ENCODE measurements around the gene EMILIN2.
A peak's percentile ranks its signal among the peaks of the same experiment; 100 is the strongest.

Gene EMILIN2

GRCh38 chr18:2933995-2934394, 87.2 kb downstream of the EMILIN2 start:
- DNase-seq (ENCODE audit: extremely low read depth, low read depth) = no peak
- TF ChIP-seq, protein P1, sequence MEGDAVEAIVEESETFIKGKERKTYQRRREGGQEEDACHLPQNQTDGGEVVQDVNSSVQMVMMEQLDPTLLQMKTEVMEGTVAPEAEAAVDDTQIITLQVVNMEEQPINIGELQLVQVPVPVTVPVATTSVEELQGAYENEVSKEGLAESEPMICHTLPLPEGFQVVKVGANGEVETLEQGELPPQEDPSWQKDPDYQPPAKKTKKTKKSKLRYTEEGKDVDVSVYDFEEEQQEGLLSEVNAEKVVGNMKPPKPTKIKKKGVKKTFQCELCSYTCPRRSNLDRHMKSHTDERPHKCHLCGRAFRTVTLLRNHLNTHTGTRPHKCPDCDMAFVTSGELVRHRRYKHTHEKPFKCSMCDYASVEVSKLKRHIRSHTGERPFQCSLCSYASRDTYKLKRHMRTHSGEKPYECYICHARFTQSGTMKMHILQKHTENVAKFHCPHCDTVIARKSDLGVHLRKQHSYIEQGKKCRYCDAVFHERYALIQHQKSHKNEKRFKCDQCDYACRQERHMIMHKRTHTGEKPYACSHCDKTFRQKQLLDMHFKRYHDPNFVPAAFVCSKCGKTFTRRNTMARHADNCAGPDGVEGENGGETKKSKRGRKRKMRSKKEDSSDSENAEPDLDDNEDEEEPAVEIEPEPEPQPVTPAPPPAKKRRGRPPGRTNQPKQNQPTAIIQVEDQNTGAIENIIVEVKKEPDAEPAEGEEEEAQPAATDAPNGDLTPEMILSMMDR (IDR thresholded peaks at IDR 0.05; ENCODE audit: low read depth, low read length) = no peak

- TF ChIP-seq, protein P1 (IDR thresholded peaks at IDR 0.05; ENCODE audit: low read depth, low read length) = no peak
- no peak for DNase-seq (ENCODE audit: extremely low read depth, low read depth)
Observed at GRCh38 chr18:2935438-2936192, 88.8 kb downstream of the EMILIN2 start.

DNA sequence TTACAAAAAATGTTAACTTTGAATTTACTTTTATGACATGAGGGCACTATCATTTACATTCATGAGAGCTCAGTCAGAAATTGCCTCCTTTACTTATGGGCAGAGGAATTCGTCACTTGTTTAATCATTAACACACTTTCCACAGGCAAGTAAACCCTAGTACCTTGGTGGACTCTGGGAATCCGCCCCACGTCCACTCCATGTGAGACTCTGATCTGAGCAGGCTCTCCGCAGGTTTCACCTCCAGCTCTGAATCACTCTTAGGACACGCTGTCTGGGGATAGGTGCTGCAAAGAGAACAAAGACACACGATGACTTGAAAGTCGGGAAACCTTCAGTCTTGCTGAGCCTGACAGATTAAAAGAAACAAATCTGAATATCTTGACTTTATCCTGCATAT, 92.5 kb downstream of the EMILIN2 start:
- TF ChIP-seq, protein P1 (IDR thresholded peaks at IDR 0.05; ENCODE audit: low read depth, low read length) = no peak
- no peak for DNase-seq (ENCODE audit: extremely low read depth, low read depth)

GRCh38 chr18:2948038-2948437, 101.2 kb downstream of the EMILIN2 start:
- TF ChIP-seq, protein P1 (IDR thresholded peaks at IDR 0.05; ENCODE audit: low read depth, low read length) = peak; percentile 24
- no peak for DNase-seq (ENCODE audit: extremely low read depth, low read depth)

DNA sequence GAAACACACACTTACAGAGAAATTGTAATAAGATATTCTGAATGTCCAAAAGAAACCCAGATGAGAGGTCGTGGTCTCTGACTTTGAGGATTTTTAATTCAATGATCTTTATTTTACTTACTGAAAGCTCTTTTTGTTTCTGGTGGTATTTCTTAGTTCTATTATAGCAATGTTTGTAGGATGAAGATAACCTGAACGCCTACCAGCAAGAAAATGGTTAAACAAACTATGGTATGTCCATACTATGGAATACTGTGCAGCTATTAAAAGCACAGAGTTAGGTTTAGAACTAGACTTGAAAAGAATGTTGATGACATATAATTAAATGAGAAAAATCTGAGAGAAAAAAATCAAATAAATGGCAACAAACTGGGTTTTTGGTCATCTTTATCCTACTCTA, 105.8 kb downstream of the EMILIN2 start:
- TF ChIP-seq, protein P1 (IDR thresholded peaks at IDR 0.05; ENCODE audit: low read depth, low read length) = no peak

DNA sequence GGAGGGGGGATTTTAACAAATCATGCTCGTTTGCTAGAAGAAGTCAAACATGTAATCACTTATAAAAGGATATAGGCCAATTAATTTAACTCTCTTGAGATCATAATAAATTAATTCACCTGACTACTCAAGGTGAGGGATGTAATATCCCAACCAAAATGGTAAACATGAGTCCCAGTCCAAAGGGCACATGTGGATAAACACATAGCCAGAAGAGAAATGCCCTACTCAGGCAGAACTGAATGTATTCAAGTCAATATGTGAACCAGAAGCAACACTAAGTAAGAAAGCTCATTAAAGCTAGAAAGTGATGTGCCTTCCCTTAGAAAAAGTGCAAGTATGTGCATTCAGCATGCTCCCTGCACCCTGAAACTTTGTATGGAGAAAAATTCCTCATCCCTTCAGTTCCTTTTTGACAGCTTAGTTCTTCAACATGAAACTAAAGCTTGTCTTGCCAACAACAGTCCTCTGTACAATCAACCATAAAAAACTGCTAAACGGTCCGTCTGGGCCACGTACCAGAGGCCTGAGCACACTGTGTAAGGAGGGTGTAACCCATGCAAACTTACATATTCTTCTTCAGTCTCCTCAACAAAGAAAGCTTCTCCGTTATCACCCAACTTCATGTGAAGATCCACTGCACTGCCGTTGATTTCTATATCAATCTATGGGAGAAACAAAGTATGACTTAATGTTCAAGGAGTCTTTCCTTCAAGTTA, 107.3 kb downstream of the EMILIN2 start:
- TF ChIP-seq, protein P1 (IDR thresholded peaks at IDR 0.05; ENCODE audit: low read depth, low read length) = no peak
- DNase-seq (ENCODE audit: extremely low read depth, low read depth) = no peak

More for the DNA sequence above, 105.8 kb downstream of the EMILIN2 start:
- DNase-seq (ENCODE audit: extremely low read depth, low read depth) = no peak

Data from AG09319 (cell line).